Left renal pelvis (tissue), 4 donors: ENCODE data around the gene SLC9A2. TPM values are rescaled to one million over a fixed set of nuclear protein-coding genes. Genes with fewer than 3 reads are reported as not detected.
A peak's percentile ranks its signal among the peaks of the same experiment; 100 is the strongest.

ENCODE experiments used
- DNase-seq, 4 donors: peaks; one replicate each; pipeline ENCODE4 v3.0.0-alpha.2; 2013; ENCODE audit warnings: low read depth in 4 of 4, low spot score in 3 of 4
- polyA plus RNA-seq, 4 donors: library from polyadenylated mRNA; unstranded; fragments of 120-200 nt; gene quantifications; one replicate each; pipeline ENCODE4 v1.2.1, GENCODE V29; 2013; ENCODE audit not compliant: insufficient read length in 4 of 4

The SLC9A2 gene
- polyA plus RNA-seq, 4 donors: 0.12 to 8.9 (median 7.9) TPM

DNA sequence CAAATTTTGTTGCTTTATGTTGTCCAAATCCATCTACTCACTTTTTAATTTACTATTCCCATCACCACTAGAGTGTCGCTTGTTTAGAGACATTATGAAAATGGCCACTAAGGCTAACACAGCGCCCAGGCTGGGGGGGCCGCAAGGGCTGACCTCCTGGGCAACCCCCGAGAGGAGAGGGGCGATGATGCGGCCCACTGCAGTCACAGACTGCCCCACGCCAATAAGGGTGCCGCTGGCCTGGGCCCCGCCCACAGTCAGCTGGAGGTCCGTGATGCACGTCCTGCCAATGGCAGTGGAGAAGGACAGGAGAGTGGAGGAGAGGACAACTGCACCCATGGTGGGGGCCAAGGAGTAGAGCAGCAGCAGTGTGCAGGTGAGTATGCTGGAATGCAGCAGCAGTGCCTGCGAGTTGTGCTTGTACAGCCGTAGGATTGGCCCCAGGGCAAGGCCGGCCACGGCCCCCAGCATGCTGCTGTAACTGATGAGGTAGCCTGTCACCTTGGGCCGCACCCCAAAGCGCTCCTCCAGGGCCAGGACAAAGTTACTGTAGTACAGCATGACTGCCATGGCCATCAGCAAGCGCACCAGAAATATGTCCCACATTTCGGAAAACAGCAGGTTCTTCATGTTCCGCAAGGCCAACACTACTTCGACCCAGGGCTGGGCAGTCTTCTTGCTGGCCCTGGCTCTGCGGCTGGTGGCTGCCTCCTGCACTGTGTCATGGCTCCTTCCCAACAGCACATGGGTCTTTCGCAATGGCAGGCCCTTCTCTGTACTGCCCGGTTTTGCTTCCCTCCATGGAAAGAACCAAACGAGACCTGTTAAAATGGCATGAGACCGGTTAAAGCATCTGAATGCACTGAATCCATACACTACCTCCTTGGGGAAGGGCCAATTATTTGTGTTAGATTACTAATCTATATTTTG, 99.3 kb downstream of the SLC9A2 start:
- DNase-seq: no peak

DNA sequence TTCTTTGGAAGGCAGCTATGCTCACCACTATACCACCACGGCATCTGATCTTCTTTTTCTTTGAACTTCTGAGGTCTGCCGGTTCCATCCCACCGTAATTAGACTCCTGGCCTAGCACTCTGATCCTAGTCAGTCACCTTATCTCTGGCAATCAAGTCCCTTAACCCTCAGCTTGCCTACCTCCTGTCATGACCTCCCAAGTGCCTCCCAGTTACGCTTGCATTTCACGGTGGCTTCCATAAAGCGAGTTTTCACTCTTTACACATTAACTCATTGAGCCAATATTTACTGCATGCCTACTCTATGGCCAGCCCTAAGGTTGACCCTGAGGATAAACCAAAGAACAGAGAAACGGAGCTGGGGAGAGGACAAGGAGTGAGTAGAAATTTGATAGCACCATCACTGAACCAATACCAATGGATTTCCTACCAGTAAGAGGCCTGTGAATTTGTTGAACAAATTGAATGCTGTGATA, 104.7 kb downstream of the SLC9A2 start:
- DNase-seq: no peak

DNA sequence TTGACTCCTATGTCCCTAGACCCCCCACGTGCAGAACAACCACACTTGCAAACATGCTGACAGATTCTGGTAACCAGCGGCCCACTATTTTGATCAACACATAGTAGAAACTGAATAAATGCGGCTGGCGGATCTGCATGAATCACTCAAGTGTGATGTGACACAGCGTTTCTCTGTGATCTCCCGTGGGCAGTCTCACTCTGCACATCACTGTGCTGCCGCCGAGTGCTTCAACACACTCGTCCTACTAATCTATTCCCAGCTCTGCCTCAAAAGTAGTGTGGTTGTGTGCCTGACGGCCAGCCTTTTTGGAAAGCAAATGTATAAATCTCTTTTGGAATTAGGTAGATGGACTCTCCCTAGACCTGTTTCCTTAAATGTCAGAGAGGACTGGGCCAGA, 105.2 kb downstream of the SLC9A2 start:
- DNase-seq: no peak

DNA sequence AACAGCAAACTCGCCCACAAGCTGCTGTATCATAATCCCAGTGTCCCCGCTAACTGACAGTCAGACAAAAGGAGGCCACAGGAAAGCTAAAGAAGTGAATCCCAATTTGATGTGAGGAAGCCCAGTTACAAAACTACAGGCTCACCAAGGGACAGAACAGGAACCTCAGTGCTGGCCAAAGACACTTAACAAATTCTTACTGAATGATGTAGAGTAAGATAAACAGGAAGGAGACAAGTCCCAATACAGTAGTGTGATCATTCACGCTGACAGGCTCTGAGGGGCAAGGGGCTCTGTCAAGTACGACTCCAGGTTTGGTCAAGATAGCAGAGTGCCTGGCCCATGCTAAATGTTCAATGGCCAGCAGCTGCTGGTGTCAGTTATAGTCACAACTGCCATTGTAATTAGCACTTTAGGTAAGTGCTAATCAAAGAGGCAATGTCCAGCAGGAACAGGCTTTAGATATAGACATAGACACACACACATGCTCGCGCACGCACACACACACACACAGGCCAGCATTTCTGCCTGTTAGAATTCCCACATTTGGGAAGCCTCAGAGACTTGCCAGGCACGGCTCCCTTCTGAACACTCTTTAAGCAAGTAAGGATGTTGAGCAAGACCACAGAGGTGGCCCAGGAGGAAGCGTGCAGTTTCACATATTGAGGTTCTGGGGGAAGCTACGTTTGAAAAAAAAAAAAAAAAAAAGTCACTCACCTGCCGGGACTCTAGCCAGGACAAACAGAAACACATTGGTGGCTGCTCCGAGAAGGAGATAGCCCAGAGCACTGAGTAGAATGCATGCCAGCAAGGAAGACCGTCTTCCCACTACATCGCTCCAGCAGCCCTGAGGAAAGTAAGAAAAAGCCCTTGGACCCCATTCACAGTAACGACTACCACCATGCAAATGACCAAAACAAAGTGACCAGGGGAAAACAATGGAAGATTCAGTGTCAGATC, 107.1 kb downstream of the SLC9A2 start:
- no peak for DNase-seq

DNA sequence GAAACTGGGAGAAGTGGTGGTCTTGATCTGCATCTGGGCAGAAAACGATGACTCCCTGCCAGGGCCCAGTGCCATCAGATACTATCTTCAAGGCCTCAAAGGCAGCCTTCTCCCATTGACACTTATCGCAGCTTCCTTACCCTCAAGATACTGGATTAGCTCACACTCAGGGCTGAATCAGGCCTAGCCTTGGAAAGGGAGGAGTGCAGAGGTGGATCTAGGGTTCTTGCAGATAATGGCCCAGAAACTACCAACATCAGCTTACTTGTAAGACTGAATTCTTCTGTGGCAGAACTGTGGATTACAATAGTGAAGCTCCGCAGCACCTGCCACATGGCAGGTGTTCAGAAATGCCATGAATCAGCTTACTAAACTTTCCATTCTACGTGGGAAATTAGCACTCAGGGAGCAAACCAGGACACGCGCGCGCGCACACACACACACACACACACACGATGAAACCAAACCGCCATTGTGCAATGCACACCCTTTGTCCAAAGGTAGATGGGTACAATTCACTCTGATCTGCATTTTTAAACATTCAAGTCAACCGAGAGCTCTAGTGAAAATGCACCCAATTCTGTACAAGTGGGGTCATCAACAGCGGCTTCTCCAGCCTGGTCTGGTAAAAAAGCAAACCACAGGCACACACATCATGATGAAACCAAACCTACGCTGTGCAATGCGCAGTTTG, 116.2 kb downstream of the SLC9A2 start:
- DNase-seq: peak in 1 of 4 donors; percentile 2

DNA sequence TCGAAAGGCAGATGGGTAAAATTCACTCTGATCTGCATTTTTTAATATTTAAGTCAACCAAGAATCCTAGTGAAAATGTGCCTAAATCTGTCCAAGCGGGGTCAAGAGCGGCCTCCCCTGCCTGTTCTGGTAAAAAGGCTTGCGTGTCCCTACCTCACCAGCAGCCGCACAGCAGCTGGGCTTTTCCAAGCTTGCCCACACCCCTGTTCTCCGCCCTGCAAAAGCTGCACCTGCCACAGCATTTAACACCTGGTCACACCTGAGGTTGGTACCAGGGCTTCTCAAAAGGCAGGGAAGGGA, 116.7 kb downstream of the SLC9A2 start:
- DNase-seq: peak in 1 of 4 donors; percentile 1

DNA sequence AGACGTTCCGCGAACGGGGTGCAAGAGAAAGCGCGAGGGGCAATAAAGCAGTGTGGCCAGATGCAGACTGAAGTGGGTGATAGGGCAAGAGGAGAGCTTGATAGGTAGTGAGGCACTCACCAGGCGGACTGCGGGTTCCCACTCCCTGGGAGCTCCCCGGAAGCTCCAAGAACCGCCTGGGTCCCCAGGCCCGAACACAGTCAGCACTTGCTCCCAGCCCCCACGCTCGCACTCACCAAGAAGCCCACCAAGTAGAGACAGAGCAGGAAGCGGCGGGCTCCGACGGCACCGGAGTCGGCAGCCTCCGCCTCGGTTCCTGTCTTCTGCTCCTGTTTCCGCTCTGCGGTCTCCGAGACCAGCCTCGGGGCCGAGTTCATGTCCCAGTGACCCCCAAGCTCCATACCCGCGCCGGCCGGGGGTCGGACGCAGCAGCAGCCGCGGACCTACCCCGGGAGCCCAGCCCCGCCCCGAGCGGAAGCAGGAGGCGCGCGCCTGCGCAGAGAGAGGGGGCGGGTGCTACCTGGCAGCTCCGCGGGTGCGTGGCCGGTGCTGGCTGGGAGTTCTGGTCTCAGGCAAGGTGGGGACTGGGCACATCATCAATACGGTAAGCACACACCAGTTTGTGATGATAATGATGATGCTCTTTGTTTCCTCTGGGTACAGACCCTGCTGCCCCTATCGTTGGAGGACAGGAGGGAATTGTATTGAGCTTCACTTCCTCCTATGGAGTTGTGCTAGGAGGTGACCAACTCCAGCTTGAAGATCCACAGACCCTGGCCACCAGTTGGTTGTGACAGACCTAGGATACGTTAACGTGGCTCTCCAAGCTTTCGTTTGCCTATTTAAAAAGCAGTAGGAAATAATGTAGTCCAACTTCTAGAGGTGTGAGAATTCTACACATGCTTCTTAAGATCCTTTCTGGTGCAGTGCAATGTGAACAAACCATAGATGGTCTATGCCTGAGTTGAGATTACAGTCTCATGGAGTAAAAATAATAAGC, 117.4 kb downstream of the SLC9A2 start:
- peak; percentile 48 to 66 (median 64) for DNase-seq

DNA sequence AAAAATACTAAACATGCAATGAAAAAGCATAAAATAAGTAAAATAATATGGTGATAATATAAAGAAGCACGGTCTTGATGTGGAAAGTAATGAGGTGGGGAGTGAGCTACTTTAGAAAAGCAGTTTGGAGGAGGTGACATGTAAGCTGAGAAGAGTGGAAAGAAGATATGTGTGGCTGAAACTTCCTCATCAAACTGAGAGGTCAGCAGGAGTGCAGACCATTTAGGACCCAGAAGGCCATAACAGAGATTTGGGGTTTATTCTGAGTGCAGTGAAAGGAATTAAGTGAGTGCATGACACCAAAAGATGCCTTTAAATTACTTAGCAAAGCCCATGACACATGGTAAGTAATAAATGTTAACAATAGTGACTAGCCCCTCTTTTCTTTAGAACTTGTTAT, 118.1 kb downstream of the SLC9A2 start:
- peak in 1 of 4 donors; percentile 9 for DNase-seq

DNA sequence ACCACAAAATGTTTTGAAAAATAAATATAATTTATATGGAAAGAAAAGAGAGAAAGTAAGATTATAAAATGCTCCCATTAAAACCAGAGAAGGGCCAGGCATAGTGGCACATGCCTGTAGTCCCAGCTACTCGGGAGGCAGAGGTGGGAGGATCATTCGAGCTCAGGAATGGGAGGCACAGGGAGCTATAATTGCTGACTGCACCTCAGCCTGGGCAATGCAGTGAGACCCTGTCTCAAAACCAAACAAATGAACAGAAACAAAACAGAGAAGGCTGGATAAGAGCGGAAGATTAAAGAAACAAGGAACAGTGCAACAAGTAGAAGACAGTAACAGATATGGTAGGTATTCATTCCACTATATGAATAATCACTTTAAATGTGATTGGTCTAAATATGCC, 123.9 kb downstream of the SLC9A2 start:
- DNase-seq: no peak

DNA sequence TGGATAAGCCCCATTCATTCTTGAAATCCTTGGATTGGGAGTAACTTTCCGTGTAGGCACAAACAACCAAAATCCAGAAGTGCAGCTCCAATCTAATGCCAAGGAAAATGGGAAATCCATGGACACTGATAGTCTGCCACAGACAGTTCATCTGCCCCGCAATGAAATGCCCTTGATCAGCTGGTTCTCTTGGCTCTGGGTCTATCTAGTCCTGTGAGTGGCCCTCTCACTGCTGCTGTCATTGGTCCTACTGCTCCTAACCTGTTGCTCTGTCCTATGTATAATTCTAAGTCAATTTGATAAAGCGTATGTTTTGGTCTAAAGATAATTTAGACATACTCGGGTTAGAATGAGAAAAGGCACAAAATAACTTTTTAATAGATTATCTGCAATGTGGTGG, 128.8 kb downstream of the SLC9A2 start:
- no peak for DNase-seq

DNA sequence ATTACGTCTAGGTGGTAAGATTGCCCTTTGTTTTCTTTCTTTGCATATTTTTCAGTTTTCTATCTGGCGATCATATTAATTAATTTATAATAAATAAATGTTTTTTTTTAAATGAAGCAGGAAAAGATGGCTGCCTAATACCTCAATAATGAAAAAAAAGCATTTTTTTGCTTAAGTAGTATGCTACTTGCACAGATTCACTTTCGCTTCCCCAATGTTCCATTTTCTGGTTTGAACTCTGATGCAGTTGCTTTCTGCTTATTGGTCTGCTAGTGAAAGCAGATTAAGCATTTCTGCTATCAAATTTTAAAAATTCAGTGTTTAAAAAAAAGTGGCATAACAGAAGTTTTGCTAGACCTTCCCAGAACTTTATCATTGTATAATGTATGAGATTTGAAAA, 130.6 kb downstream of the SLC9A2 start:
- DNase-seq: no peak

DNA sequence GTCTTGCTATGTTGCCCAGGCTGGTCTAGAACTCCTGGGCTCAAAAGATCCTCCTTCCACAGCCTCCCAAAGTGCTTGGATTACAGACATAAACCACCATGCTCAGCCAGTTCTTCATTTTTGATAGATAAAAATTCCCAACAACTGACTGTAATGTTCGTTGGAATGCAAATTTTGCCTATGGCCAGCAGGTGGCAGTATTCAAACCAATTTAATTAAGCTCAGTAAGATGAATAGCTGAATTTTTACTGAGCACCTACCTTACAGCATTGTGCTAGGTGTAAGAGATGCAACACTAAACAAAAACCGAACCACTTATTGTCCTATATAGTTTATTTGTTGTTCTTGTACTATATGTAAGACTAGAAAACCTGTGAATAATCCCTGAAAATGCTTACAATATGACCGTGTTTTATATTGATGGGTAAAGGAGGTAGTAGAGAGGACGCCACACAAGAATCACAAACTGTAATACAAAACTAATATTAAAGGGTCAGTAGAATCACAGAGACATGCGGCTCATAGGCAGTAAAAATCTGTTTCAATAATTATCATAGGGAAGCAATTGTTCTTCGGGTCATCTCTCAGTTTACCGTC, 134.3 kb downstream of the SLC9A2 start:
- peak in 1 of 4 donors; percentile 10 for DNase-seq

DNA sequence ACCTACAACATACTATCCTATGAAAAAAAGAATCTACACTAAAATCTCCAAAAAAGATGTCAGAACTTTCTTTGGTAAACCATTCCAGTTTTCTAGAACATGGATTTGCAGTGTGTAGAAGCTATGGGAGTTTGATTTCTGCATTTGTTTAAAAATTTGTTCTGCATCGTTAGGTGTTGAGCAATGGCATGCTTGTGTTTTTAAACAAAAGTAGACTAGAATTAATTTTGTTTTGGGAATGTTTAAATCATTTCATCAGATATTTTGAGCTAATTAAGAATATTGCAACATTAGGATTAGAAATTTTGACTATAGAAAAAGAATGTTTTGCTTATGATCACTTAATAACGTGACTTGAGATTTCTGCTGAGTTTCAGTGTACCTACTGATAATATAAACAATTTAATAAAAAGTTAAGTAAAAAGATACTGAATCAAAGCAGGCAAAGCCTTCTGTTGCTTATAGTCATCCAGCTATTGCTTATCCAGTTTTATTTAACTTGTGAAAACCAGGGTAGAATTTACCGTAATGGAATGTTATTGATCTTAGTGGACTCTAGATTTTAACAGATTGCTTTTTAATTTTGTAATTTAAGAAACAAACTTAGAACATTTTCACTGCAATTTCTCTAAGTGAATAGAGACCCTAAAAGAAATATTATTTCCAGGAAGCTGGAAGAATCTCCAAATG, 135.2 kb downstream of the SLC9A2 start:
- DNase-seq: no peak

DNA sequence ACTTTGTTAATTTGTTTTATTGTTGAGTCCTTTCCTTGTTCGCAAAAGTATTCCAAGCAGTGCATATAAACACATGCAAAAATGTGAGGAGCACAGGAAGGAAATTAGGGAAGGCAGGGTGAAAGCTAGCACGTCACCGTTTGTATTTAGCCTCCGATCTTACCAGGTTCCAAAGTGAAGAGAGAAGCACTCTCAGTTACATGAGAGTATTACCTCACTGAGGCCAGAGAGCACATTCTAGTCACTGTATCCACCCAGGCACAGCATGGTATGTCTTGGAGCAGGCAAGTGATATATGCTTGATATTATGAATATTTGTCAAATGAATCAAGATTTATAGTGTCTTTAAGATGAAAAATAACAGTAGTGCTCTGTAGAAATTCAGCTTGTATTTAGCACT, 135.9 kb downstream of the SLC9A2 start:
- DNase-seq: no peak

DNA sequence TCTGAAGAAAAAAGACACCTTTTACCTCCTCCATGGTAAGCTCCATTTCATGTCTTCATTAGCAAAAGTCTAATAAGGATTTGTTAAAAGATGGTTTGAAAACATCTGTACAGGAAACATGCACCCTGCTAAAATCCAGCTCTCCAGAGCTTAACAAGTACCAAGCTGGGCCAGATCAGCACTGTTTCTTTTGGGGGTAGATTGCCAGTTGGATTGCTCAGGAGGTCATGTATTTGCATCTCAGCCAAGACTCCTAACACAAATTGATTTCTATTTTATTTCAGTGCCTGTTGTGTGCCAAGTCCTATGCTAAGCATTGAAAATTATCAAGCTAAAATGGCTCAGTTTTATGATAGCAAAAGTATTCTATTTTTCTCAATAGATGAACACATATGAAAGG, 139.1 kb downstream of the SLC9A2 start:
- DNase-seq: no peak
